ENCODE data around the gene MSH5. TPM values are rescaled to one million over a fixed set of nuclear protein-coding genes. Genes with fewer than 3 reads are reported as not detected.

Gene MSH5
- total and polyA plus RNA-seq, 2 of the 13 experiments (the other 11 are each of a cell fraction or from before 2014, with no cell fraction given), result 10.2 to 38.7 TPM

DNA sequence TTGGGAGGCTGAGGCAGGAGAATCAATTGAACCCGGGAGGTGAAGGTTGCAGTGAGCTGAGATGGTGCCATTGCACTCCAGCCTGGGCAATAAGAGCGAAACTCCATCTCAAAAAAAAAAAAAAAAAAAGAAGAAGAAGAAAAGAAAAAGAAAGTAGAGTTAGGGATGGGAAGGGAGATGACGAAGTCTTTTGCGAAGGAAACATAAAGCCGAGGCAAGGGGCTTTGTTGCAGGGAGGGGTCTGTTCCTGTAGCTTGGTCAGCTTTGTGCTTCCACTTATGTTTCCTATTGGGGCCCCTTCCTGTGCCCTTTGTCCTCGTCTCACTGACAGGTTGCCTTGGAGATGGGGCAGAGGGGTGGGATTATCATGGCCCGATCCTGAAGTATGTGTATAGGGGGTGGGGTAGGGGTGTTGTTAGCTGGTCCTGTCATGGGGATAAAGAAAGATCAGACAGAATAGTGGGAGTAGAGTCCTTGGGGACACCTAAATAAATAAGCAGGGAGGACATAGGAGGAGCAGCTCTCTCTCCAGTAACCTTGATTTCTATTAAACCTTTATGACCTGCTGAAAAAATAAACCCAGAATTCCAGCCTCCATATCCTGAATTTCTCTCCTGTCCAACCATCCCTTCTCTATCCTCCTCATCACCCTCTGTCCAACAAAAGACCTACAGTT, 2.4 kb upstream of the MSH5 start (continued):
- TF ChIP-seq DNMT3B (CRISPR knock-in tag; conservative IDR thresholded peaks at IDR 0.05), result no peak; the same call in 1 of the 2 replicates
- TF ChIP-seq, protein P1, sequence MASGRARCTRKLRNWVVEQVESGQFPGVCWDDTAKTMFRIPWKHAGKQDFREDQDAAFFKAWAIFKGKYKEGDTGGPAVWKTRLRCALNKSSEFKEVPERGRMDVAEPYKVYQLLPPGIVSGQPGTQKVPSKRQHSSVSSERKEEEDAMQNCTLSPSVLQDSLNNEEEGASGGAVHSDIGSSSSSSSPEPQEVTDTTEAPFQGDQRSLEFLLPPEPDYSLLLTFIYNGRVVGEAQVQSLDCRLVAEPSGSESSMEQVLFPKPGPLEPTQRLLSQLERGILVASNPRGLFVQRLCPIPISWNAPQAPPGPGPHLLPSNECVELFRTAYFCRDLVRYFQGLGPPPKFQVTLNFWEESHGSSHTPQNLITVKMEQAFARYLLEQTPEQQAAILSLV (CRISPR knock-in tag; IDR thresholded peaks at IDR 0.05; ENCODE audit: borderline replicate concordance), result no peak
- TF ChIP-seq ZSCAN22 (CRISPR knock-in tag; IDR thresholded peaks at IDR 0.05), result no peak
- TF ChIP-seq ONECUT2 (CRISPR knock-in tag; IDR thresholded peaks at IDR 0.05), result no peak
- no peak for TF ChIP-seq THYN1 (CRISPR knock-in tag; IDR thresholded peaks at IDR 0.05; ENCODE audit: borderline replicate concordance, low read depth)
- TF ChIP-seq TIGD3 (CRISPR knock-in tag; IDR thresholded peaks at IDR 0.05; ENCODE audit: borderline replicate concordance), result no peak
- no peak for TF ChIP-seq WIZ (CRISPR knock-in tag; IDR thresholded peaks at IDR 0.05)
- peak; percentile 79 for TF ChIP-seq MEIS2 (CRISPR knock-in tag; IDR thresholded peaks at IDR 0.05)
- TF ChIP-seq ARNTL (CRISPR knock-in tag; IDR thresholded peaks at IDR 0.05), result no peak
- TF ChIP-seq NCOR1 (IDR thresholded peaks at IDR 0.05; ENCODE audit: borderline replicate concordance, low read length), result peak; percentile 88
- TF ChIP-seq TFDP1 (CRISPR knock-in tag; IDR thresholded peaks at IDR 0.05; ENCODE audit: borderline replicate concordance), result peak; percentile 42; the same call in 1 of the 2 replicates
- peak; percentile 57; the same call in 1 of the 2 replicates for TF ChIP-seq MYC (CRISPR knock-in tag; IDR thresholded peaks at IDR 0.05; ENCODE audit: borderline replicate concordance)
- no peak for TF ChIP-seq KLF15 (CRISPR knock-in tag; IDR thresholded peaks at IDR 0.05; ENCODE audit: borderline replicate concordance)
- TF ChIP-seq ZNF790 (CRISPR knock-in tag; IDR thresholded peaks at IDR 0.05; ENCODE audit: borderline replicate concordance), result 0 out of 2 replicates have a peak, but pooled peaks have one; percentile 23
- 0 out of 2 replicates have a peak, but pooled peaks have one; percentile 62 for TF ChIP-seq RFXAP (CRISPR knock-in tag; IDR thresholded peaks at IDR 0.05; ENCODE audit: borderline replicate concordance)
- TF ChIP-seq U2AF2 (IDR thresholded peaks at IDR 0.05; ENCODE audit: low read depth, low read length), result peak; percentile 85; the same call in 1 of the 2 replicates
- TF ChIP-seq ZNF382 (CRISPR knock-in tag; IDR thresholded peaks at IDR 0.05; ENCODE audit: borderline replicate concordance), result no peak
- TF ChIP-seq ZFP36 (IDR thresholded peaks at IDR 0.05; ENCODE audit: borderline replicate concordance, low read depth, low read length, partially characterized antibody), result no peak
- TF ChIP-seq U2AF1 (optimal IDR thresholded peaks at IDR 0.05; ENCODE audit: low read depth, low read length), result no peak
- TF ChIP-seq CHD2 (IDR thresholded peaks at IDR 0.05; ENCODE audit: low read depth, low read length), result peak; percentile 62; the same call in 1 of the 2 replicates
- peak; percentile 78; the same call in 1 of the 2 replicates for TF ChIP-seq THRA (CRISPR knock-in tag; IDR thresholded peaks at IDR 0.05; ENCODE audit: borderline replicate concordance)
- TF ChIP-seq ZNF343 (CRISPR knock-in tag; IDR thresholded peaks at IDR 0.05), result no peak
- TF ChIP-seq ZKSCAN1 (IDR thresholded peaks at IDR 0.05; ENCODE audit: low read length), result no peak
- TF ChIP-seq, protein P2, sequence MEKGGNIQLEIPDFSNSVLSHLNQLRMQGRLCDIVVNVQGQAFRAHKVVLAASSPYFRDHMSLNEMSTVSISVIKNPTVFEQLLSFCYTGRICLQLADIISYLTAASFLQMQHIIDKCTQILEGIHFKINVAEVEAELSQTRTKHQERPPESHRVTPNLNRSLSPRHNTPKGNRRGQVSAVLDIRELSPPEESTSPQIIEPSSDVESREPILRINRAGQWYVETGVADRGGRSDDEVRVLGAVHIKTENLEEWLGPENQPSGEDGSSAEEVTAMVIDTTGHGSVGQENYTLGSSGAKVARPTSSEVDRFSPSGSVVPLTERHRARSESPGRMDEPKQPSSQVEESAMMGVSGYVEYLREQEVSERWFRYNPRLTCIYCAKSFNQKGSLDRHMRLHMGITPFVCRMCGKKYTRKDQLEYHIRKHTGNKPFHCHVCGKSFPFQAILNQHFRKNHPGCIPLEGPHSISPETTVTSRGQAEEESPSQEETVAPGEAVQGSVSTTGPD (CRISPR knock-in tag; IDR thresholded peaks at IDR 0.05), result no peak

Measured in HepG2 (cell line).